HAP-1 (cell line): Measurements from ENCODE around the gene PTPRN2.
"Not testable (repeated sequence)": the region's sequence is repeated elsewhere in the genome, so short reads cannot be mapped to it uniquely, and the experiment has no call there.

ENCODE experiments used
- DNase-seq, 2 experiments: peaks; one replicate each; pipeline ENCODE4 v3.0.0-alpha.2; 2016 to 2020; ENCODE audit warnings: low spot score in 2 of 2
- H3K27me3 ChIP-seq: fragments of 250-450 bp; sonication (Bioruptor Pico); 2 replicates; pipeline ENCODE4 v1.5.1; 2020; ENCODE audit warnings: low read depth, mild to moderate bottlenecking, moderate library complexity
- H3K36me3 ChIP-seq: fragments of 250-450 bp; sonication (Bioruptor Pico); replicated peaks from 2 replicates; pipeline ENCODE4 v1.5.1; 2020; ENCODE audit warnings: mild to moderate bottlenecking
- H3K4me1 ChIP-seq: fragments of 250-450 bp; sonication (Bioruptor Pico); 2 replicates; pipeline ENCODE4 v1.5.1; 2020; ENCODE audit warnings: mild to moderate bottlenecking
- H3K4me3 ChIP-seq: fragments of 250-450 bp; sonication (Bioruptor Pico); 2 replicates; pipeline ENCODE4 v1.5.1; 2020; ENCODE audit warnings: mild to moderate bottlenecking, moderate library complexity
- H3K9me3 ChIP-seq: fragments of 250-450 bp; sonication (Bioruptor Pico); 2 replicates; pipeline ENCODE4 v1.5.1; 2020; ENCODE audit warnings: mild to moderate bottlenecking, moderate library complexity
- in situ Hi-C: fragments of 300-500 bp; cut with MboI; formaldehyde crosslinking; loops from 3 replicates; pipeline ENCODE4 v1.14.3; 2020; ENCODE audit warnings: low sequenced_read_pairs, inconsistent platforms, mixed read lengths

Gene PTPRN2

GRCh38 chr7:157780312-157780711 lies 807.3 kb downstream of the PTPRN2 start:
- no peaks in the 10 kb centered on the region for H3K36me3 ChIP-seq
- no peak overlapping the region for H3K4me3 ChIP-seq
- in situ Hi-C loops: no loop called here
- H3K27me3 ChIP-seq: no peaks in the 10 kb centered on the region
- no peak for DNase-seq
- H3K4me1 ChIP-seq: no peaks in the 10 kb centered on the region
- H3K9me3 ChIP-seq: no peaks in the 10 kb centered on the region

- Histone ChIP-seq H3K9me3 (no peaks in the 10 kb centered on the region), H3K4me1 (no peaks in the 10 kb centered on the region), H3K4me3 (no peak overlapping the region), H3K36me3 (no peaks in the 10 kb centered on the region), H3K27me3 (no peaks in the 10 kb centered on the region)
- in situ Hi-C loops: no loop called here
- no peak for DNase-seq
Observed at GRCh38 chr7:157779206-157779605, 808.4 kb downstream of the PTPRN2 start.

GRCh38 chr7:157777194-157777762 lies 810.3 kb downstream of the PTPRN2 start:
- DNase-seq, in situ Hi-C loops, H3K4me1 ChIP-seq, H3K27me3 ChIP-seq, H3K36me3 ChIP-seq, H3K9me3 ChIP-seq, H3K4me3 ChIP-seq: not testable (repeated sequence)

- Histone ChIP-seq H3K27me3 (no peaks in the 10 kb centered on the region), H3K36me3 (no peaks in the 10 kb centered on the region), H3K4me3 (no peak overlapping the region), H3K9me3 (no peaks in the 10 kb centered on the region), H3K4me1 (no peaks in the 10 kb centered on the region)
- no peak for DNase-seq
- in situ Hi-C loops: no loop called here
Observed at GRCh38 chr7:157775560-157776332, 811.9 kb downstream of the PTPRN2 start.

- Histone ChIP-seq H3K4me1 (no peaks in the 10 kb centered on the region), H3K27me3 (no peaks in the 10 kb centered on the region), H3K9me3 (no peaks in the 10 kb centered on the region), H3K36me3 (no peaks in the 10 kb centered on the region), H3K4me3 (no peak overlapping the region)
- no peak for DNase-seq
- in situ Hi-C loops: no loop called here
Observed at GRCh38 chr7:157775021-157775559, 812.5 kb downstream of the PTPRN2 start.

GRCh38 chr7:157774495-157774894 lies 813.1 kb downstream of the PTPRN2 start:
- in situ Hi-C loops: no loop called here
- Histone ChIP-seq H3K27me3 (no peaks in the 10 kb centered on the region), H3K9me3 (no peaks in the 10 kb centered on the region)

GRCh38 chr7:157773361-157773760 lies 814.3 kb downstream of the PTPRN2 start:
- no peaks in the 10 kb centered on the region for H3K9me3 ChIP-seq
- H3K36me3 ChIP-seq: no peaks in the 10 kb centered on the region
- no peaks in the 10 kb centered on the region for H3K27me3 ChIP-seq
- H3K4me3 ChIP-seq: no peak overlapping the region
- DNase-seq: no peak
- H3K4me1 ChIP-seq: no peaks in the 10 kb centered on the region
- in situ Hi-C loops: no loop called here

More at GRCh38 chr7:157774495-157774894, 813.1 kb downstream of the PTPRN2 start:
- no peaks in the 10 kb centered on the region for H3K4me1 ChIP-seq
- no peak for DNase-seq
- no peak overlapping the region for H3K4me3 ChIP-seq
- H3K36me3 ChIP-seq: no peaks in the 10 kb centered on the region

- DNase-seq: no peak
- H3K9me3 ChIP-seq: no peaks in the 10 kb centered on the region
Observed at GRCh38 chr7:157772486-157773130, 815.0 kb downstream of the PTPRN2 start.

GRCh38 chr7:157771689-157772088 lies 815.9 kb downstream of the PTPRN2 start:
- H3K4me3 ChIP-seq: no peak overlapping the region
- in situ Hi-C loops: no loop called here
- no peaks in the 10 kb centered on the region for H3K36me3 ChIP-seq
- H3K27me3 ChIP-seq: no peaks in the 10 kb centered on the region
- H3K9me3 ChIP-seq: no peaks in the 10 kb centered on the region
- H3K4me1 ChIP-seq: no peaks in the 10 kb centered on the region
- no peak for DNase-seq

More at GRCh38 chr7:157772486-157773130, 815.0 kb downstream of the PTPRN2 start:
- H3K36me3 ChIP-seq: no peaks in the 10 kb centered on the region
- H3K4me3 ChIP-seq: no peak overlapping the region
- in situ Hi-C loops: no loop called here
- no peaks in the 10 kb centered on the region for H3K4me1 ChIP-seq
- H3K27me3 ChIP-seq: no peaks in the 10 kb centered on the region

GRCh38 chr7:157770716-157771320 lies 816.8 kb downstream of the PTPRN2 start:
- Histone ChIP-seq H3K27me3 (no peaks in the 10 kb centered on the region), H3K4me1 (no peaks in the 10 kb centered on the region), H3K4me3 (no peak overlapping the region), H3K36me3 (no peaks in the 10 kb centered on the region), H3K9me3 (no peaks in the 10 kb centered on the region)
- in situ Hi-C loops: no loop called here
- no peak for DNase-seq

GRCh38 chr7:157769526-157770215 lies 818.0 kb downstream of the PTPRN2 start:
- no peaks in the 10 kb centered on the region for H3K36me3 ChIP-seq
- in situ Hi-C loops: no loop called here
- H3K4me3 ChIP-seq: no peak overlapping the region
- no peaks in the 10 kb centered on the region for H3K4me1 ChIP-seq
- H3K9me3 ChIP-seq: no peaks in the 10 kb centered on the region
- no peaks in the 10 kb centered on the region for H3K27me3 ChIP-seq
- no peak for DNase-seq

- no peak for DNase-seq
- H3K36me3 ChIP-seq: no peaks in the 10 kb centered on the region
- no peaks in the 10 kb centered on the region for H3K9me3 ChIP-seq
- no peaks in the 10 kb centered on the region for H3K27me3 ChIP-seq
- no peaks in the 10 kb centered on the region for H3K4me1 ChIP-seq
- in situ Hi-C loops: no loop called here
- no peak overlapping the region for H3K4me3 ChIP-seq
Observed at GRCh38 chr7:157769086-157769485, 818.5 kb downstream of the PTPRN2 start.

GRCh38 chr7:157768198-157768597 lies 819.4 kb downstream of the PTPRN2 start:
- H3K36me3 ChIP-seq: no peaks in the 10 kb centered on the region
- no peak for DNase-seq
- no peak overlapping the region for H3K4me3 ChIP-seq
- no peaks in the 10 kb centered on the region for H3K9me3 ChIP-seq
- H3K4me1 ChIP-seq: no peaks in the 10 kb centered on the region
- in situ Hi-C loops: no loop called here
- H3K27me3 ChIP-seq: no peaks in the 10 kb centered on the region
